ENCODE results near the gene ZNF536. TPM values are rescaled to one million over a fixed set of nuclear protein-coding genes. Genes with fewer than 3 reads are reported as not detected.
"Not testable (repeated sequence)": the region's sequence is repeated elsewhere in the genome, so short reads cannot be mapped to it uniquely, and the experiment has no call there.

Gene ZNF536
- polyA plus RNA-seq, 1 donor = 5.3 TPM

- Histone ChIP-seq H3K27me3 (ENCODE audit: control insufficient read depth, insufficient read depth, low read length) (no peaks in the 10 kb centered on the region), H3K9me3 (ENCODE audit: control insufficient read depth, low read depth, low read length) (no peaks in the 10 kb centered on the region), H3K4me1 (ENCODE audit: control insufficient read depth, insufficient read depth, low read length) (no peaks in the 10 kb centered on the region), H3K36me3 (ENCODE audit: control insufficient read depth, insufficient read depth, low read length) (no peaks in the 10 kb centered on the region), H3K4me3 (ENCODE audit: low read length) (no peak overlapping the region), H3K27ac (ENCODE audit: low read length) (no peak overlapping the region)
- WGBS (ENCODE audit: insufficient coverage, low lambda C conversion rate) = no CpG with 5 or more reads among the region's 4 CpGs
- no peak for DNase-seq
Measured at GRCh38 chr19:30457484-30457883, 85.3 kb downstream of the ZNF536 start.

- no peaks in the 10 kb centered on the region for H3K36me3 ChIP-seq (ENCODE audit: control insufficient read depth, insufficient read depth, low read length)
- H3K4me1 ChIP-seq (ENCODE audit: control insufficient read depth, insufficient read depth, low read length) = no peaks in the 10 kb centered on the region
- no CpG with 5 or more reads among the region's 2 CpGs for WGBS (ENCODE audit: insufficient coverage, low lambda C conversion rate)
- H3K9me3 ChIP-seq (ENCODE audit: control insufficient read depth, low read depth, low read length) = no peaks in the 10 kb centered on the region
- no peak overlapping the region for H3K4me3 ChIP-seq (ENCODE audit: low read length)
- H3K27ac ChIP-seq (ENCODE audit: low read length) = no peak overlapping the region
- H3K27me3 ChIP-seq (ENCODE audit: control insufficient read depth, insufficient read depth, low read length) = no peaks in the 10 kb centered on the region
- no peak for DNase-seq
Measured at GRCh38 chr19:30459859-30460258, 87.7 kb downstream of the ZNF536 start.

- H3K4me1 ChIP-seq (ENCODE audit: control insufficient read depth, insufficient read depth, low read length) = no peaks in the 10 kb centered on the region
- H3K4me3 ChIP-seq (ENCODE audit: low read length) = no peak overlapping the region
- DNase-seq = no peak
- no peaks in the 10 kb centered on the region for H3K9me3 ChIP-seq (ENCODE audit: control insufficient read depth, low read depth, low read length)
- H3K36me3 ChIP-seq (ENCODE audit: control insufficient read depth, insufficient read depth, low read length) = no peaks in the 10 kb centered on the region
- H3K27ac ChIP-seq (ENCODE audit: low read length) = no peak overlapping the region
- H3K27me3 ChIP-seq (ENCODE audit: control insufficient read depth, insufficient read depth, low read length) = no peaks in the 10 kb centered on the region
- no CpG with 5 or more reads among the region's 8 CpGs for WGBS (ENCODE audit: insufficient coverage, low lambda C conversion rate)
Measured at GRCh38 chr19:30464162-30464561, 92.0 kb downstream of the ZNF536 start.

- H3K4me1 ChIP-seq (ENCODE audit: control insufficient read depth, insufficient read depth, low read length); H3K36me3 ChIP-seq (ENCODE audit: control insufficient read depth, insufficient read depth, low read length); H3K9me3 ChIP-seq (ENCODE audit: control insufficient read depth, low read depth, low read length); H3K4me3 ChIP-seq (ENCODE audit: low read length); H3K27me3 ChIP-seq (ENCODE audit: control insufficient read depth, insufficient read depth, low read length); DNase-seq; H3K27ac ChIP-seq (ENCODE audit: low read length): not testable (repeated sequence)
- WGBS (ENCODE audit: insufficient coverage, low lambda C conversion rate) = no CpG with 5 or more reads among the region's 4 CpGs
Measured at GRCh38 chr19:30466598-30466997, 94.4 kb downstream of the ZNF536 start.

- Histone ChIP-seq H3K36me3 (ENCODE audit: control insufficient read depth, insufficient read depth, low read length) (no peaks in the 10 kb centered on the region), H3K27me3 (ENCODE audit: control insufficient read depth, insufficient read depth, low read length) (no peaks in the 10 kb centered on the region), H3K4me3 (ENCODE audit: low read length) (no peak overlapping the region), H3K27ac (ENCODE audit: low read length) (no peak overlapping the region), H3K4me1 (ENCODE audit: control insufficient read depth, insufficient read depth, low read length) (no peaks in the 10 kb centered on the region), H3K9me3 (ENCODE audit: control insufficient read depth, low read depth, low read length) (no peaks in the 10 kb centered on the region)
- 88% methylated on average over 2 of the region's 4 CpGs for WGBS (ENCODE audit: insufficient coverage, low lambda C conversion rate)
- no peak for DNase-seq
Measured at GRCh38 chr19:30467239-30467638, 95.1 kb downstream of the ZNF536 start.

- Histone ChIP-seq H3K27ac (ENCODE audit: low read length) (no peak overlapping the region), H3K27me3 (ENCODE audit: control insufficient read depth, insufficient read depth, low read length) (no peaks in the 10 kb centered on the region), H3K36me3 (ENCODE audit: control insufficient read depth, insufficient read depth, low read length) (no peaks in the 10 kb centered on the region), H3K4me3 (ENCODE audit: low read length) (no peak overlapping the region), H3K4me1 (ENCODE audit: control insufficient read depth, insufficient read depth, low read length) (no peaks in the 10 kb centered on the region), H3K9me3 (ENCODE audit: control insufficient read depth, low read depth, low read length) (no peaks in the 10 kb centered on the region)
- WGBS (ENCODE audit: insufficient coverage, low lambda C conversion rate) = 60% methylated on average over 1 of the region's 5 CpGs
- DNase-seq = no peak
Measured at GRCh38 chr19:30469774-30470173, 97.6 kb downstream of the ZNF536 start.

- Histone ChIP-seq H3K4me3 (ENCODE audit: low read length) (no peak overlapping the region), H3K36me3 (ENCODE audit: control insufficient read depth, insufficient read depth, low read length) (no peaks in the 10 kb centered on the region), H3K9me3 (ENCODE audit: control insufficient read depth, low read depth, low read length) (no peaks in the 10 kb centered on the region), H3K27ac (ENCODE audit: low read length) (no peak overlapping the region), H3K27me3 (ENCODE audit: control insufficient read depth, insufficient read depth, low read length) (no peaks in the 10 kb centered on the region), H3K4me1 (ENCODE audit: control insufficient read depth, insufficient read depth, low read length) (no peaks in the 10 kb centered on the region)
- 100% methylated on average over 1 of the region's 4 CpGs for WGBS (ENCODE audit: insufficient coverage, low lambda C conversion rate)
- no peak for DNase-seq
Measured at GRCh38 chr19:30471441-30471840, 99.3 kb downstream of the ZNF536 start.

- Histone ChIP-seq H3K4me1 (ENCODE audit: control insufficient read depth, insufficient read depth, low read length) (no peaks in the 10 kb centered on the region), H3K9me3 (ENCODE audit: control insufficient read depth, low read depth, low read length) (no peaks in the 10 kb centered on the region), H3K4me3 (ENCODE audit: low read length) (no peak overlapping the region), H3K27ac (ENCODE audit: low read length) (no peak overlapping the region), H3K27me3 (ENCODE audit: control insufficient read depth, insufficient read depth, low read length) (no peaks in the 10 kb centered on the region), H3K36me3 (ENCODE audit: control insufficient read depth, insufficient read depth, low read length) (no peaks in the 10 kb centered on the region)
- 79% methylated on average over 2 of the region's 5 CpGs for WGBS (ENCODE audit: insufficient coverage, low lambda C conversion rate)
- no peak for DNase-seq
Measured at GRCh38 chr19:30473334-30473867, 101.2 kb downstream of the ZNF536 start.

- no peaks in the 10 kb centered on the region for H3K27me3 ChIP-seq (ENCODE audit: control insufficient read depth, insufficient read depth, low read length)
- H3K4me3 ChIP-seq (ENCODE audit: low read length) = no peak overlapping the region
- H3K9me3 ChIP-seq (ENCODE audit: control insufficient read depth, low read depth, low read length) = no peaks in the 10 kb centered on the region
- no peak overlapping the region for H3K27ac ChIP-seq (ENCODE audit: low read length)
- no peak for DNase-seq
- H3K36me3 ChIP-seq (ENCODE audit: control insufficient read depth, insufficient read depth, low read length) = no peaks in the 10 kb centered on the region
- no peaks in the 10 kb centered on the region for H3K4me1 ChIP-seq (ENCODE audit: control insufficient read depth, insufficient read depth, low read length)
- WGBS (ENCODE audit: insufficient coverage, low lambda C conversion rate) = no CpG with 5 or more reads among the region's 2 CpGs
Measured at GRCh38 chr19:30476997-30477396, 104.8 kb downstream of the ZNF536 start.

- no CpG with 5 or more reads among the region's 7 CpGs for WGBS (ENCODE audit: insufficient coverage, low lambda C conversion rate)
- DNase-seq = peak; percentile 9 to 20
- Histone ChIP-seq H3K27me3 (ENCODE audit: control insufficient read depth, insufficient read depth, low read length) (no peaks in the 10 kb centered on the region), H3K36me3 (ENCODE audit: control insufficient read depth, insufficient read depth, low read length) (no peaks in the 10 kb centered on the region), H3K9me3 (ENCODE audit: control insufficient read depth, low read depth, low read length) (no peaks in the 10 kb centered on the region), H3K4me1 (ENCODE audit: control insufficient read depth, insufficient read depth, low read length) (no peaks in the 10 kb centered on the region), H3K4me3 (ENCODE audit: low read length) (no peak overlapping the region), H3K27ac (ENCODE audit: low read length) (no peak overlapping the region)
Measured at GRCh38 chr19:30479231-30479630, 107.0 kb downstream of the ZNF536 start.

GRCh38 chr19:30480097-30480496 is 107.9 kb downstream of the ZNF536 start:
- 17% methylated on average over 1 of the region's 6 CpGs for WGBS (ENCODE audit: insufficient coverage, low lambda C conversion rate)
- Histone ChIP-seq H3K27ac (ENCODE audit: low read length) (no peak overlapping the region), H3K36me3 (ENCODE audit: control insufficient read depth, insufficient read depth, low read length) (no peaks in the 10 kb centered on the region), H3K4me3 (ENCODE audit: low read length) (no peak overlapping the region), H3K27me3 (ENCODE audit: control insufficient read depth, insufficient read depth, low read length) (no peaks in the 10 kb centered on the region), H3K4me1 (ENCODE audit: control insufficient read depth, insufficient read depth, low read length) (no peaks in the 10 kb centered on the region), H3K9me3 (ENCODE audit: control insufficient read depth, low read depth, low read length) (no peaks in the 10 kb centered on the region)
- DNase-seq = no peak
